ENCODE results near the gene RPL5.

RPL5 gene

GRCh38 chr1:92820024-92820423, 11.8 kb upstream of the RPL5 start:
- DNase-seq (ENCODE audit: low read depth), result no peak

GRCh38 chr1:92820551-92820950, 11.3 kb upstream of the RPL5 start:
- DNase-seq (ENCODE audit: low read depth), result no peak

GRCh38 chr1:92822879-92823278, 9.0 kb upstream of the RPL5 start:
- DNase-seq (ENCODE audit: low read depth), result peak; percentile 26

- peak; percentile 8 for DNase-seq (ENCODE audit: low read depth)
Observed at GRCh38 chr1:92826792-92827191, 5.0 kb upstream of the RPL5 start.

- DNase-seq (ENCODE audit: low read depth), result no peak
Observed at GRCh38 chr1:92831368-92831761, 475 bp upstream of the RPL5 start.

- no peak for DNase-seq (ENCODE audit: low read depth)
Observed at GRCh38 chr1:92832537-92833114, 786 bp downstream of the RPL5 start.

- no peak for DNase-seq (ENCODE audit: low read depth)
Observed at GRCh38 chr1:92833840-92834239, 2.0 kb downstream of the RPL5 start.

- DNase-seq (ENCODE audit: low read depth), result no peak
Observed at GRCh38 chr1:92834617-92835016, 2.8 kb downstream of the RPL5 start.

GRCh38 chr1:92837062-92837461, 5.2 kb downstream of the RPL5 start:
- DNase-seq (ENCODE audit: low read depth), result no peak

GRCh38 chr1:92838519-92838918, 6.7 kb downstream of the RPL5 start:
- DNase-seq (ENCODE audit: low read depth), result no peak

- DNase-seq (ENCODE audit: low read depth), result no peak
Observed at GRCh38 chr1:92839442-92839841, 7.6 kb downstream of the RPL5 start.

GRCh38 chr1:92840600-92840999, 8.8 kb downstream of the RPL5 start:
- DNase-seq (ENCODE audit: low read depth), result no peak

- DNase-seq (ENCODE audit: low read depth), result no peak
Observed at GRCh38 chr1:92842082-92843045, 10.5 kb downstream of the RPL5 start.

- no peak for DNase-seq (ENCODE audit: low read depth)
Observed at GRCh38 chr1:92843046-92843423, 11.2 kb downstream of the RPL5 start.

GRCh38 chr1:92843429-92844352, 11.9 kb downstream of the RPL5 start:
- DNase-seq (ENCODE audit: low read depth), result no peak

GRCh38 chr1:92844439-92844838, 12.6 kb downstream of the RPL5 start:
- DNase-seq (ENCODE audit: low read depth), result no peak

GRCh38 chr1:92845908-92846307, 14.1 kb downstream of the RPL5 start:
- DNase-seq (ENCODE audit: low read depth), result no peak

- DNase-seq (ENCODE audit: low read depth), result no peak
Observed at GRCh38 chr1:92848201-92848600, 16.4 kb downstream of the RPL5 start.

GRCh38 chr1:92850019-92850418, 18.2 kb downstream of the RPL5 start:
- no peak for DNase-seq (ENCODE audit: low read depth)

- no peak for DNase-seq (ENCODE audit: low read depth)
Observed at GRCh38 chr1:92851729-92852128, 19.9 kb downstream of the RPL5 start.

- DNase-seq (ENCODE audit: low read depth), result no peak
Observed at GRCh38 chr1:92853299-92853698, 21.5 kb downstream of the RPL5 start.

GRCh38 chr1:92854101-92854785, 22.4 kb downstream of the RPL5 start:
- DNase-seq (ENCODE audit: low read depth), result no peak
